Endometrial microvascular endothelial cells (primary cell): Measurements from ENCODE around the gene KLHL40. TPM values are rescaled to one million over a fixed set of nuclear protein-coding genes. Genes with fewer than 3 reads are reported as not detected.

Source experiments
- in situ Hi-C: cut with HindIII; loops from 2 replicates; pipeline ENCODE4 v1.10.0; 2017; ENCODE audit warnings: low sequenced_read_pairs, low pct_unique_long_range_greater_than_20kb; ENCODE audit errors: inconsistent ontology term
- total RNA-seq: library from RNA; depleted of rRNA; stranded (reverse); fragments of >200 nt; gene quantifications from one replicate; pipeline ENCODE4 v1.2.3, GENCODE V29; 2015; ENCODE audit errors: inconsistent ontology term

The KLHL40 gene
- total RNA-seq, 1 donor from 2014 or later, result not detected

DNA sequence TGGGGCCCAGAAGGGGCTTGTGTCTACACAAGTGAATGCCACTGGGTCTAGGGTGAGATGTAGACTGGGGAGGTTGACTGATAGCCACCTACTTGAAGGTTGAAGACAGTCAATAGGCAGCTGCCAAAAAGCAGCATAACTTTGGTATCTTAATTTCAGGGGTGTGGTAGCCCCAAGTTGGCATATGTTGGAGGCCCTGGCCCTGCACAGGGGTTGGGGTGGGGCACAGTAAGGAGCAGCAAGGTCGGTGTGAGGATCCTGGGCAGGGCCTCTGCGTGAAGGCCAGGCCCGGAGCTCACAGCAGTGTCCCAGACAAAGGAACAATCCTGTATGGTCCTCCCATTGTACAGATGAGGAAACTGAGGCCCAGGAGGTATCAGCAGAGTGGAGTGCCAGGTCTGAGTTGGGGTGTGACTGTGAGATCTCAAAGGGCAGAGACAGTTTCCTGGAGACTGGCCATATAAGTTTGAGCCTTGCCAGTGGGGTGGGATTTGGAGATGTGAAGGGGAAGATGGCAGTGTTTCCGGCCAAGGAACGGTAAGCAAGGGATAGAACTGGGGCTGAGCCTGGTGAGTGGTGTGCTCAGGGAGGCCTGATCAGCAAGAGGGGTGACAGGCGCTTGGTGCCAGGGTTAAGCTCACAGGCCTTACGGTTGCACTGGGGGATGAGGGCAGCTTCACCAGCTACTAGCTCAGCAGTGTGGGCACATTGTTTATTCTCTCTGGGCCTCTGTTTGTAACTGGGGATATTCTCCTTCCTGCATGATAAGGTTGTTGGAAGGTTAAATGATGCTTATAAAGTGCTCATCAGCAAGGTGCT, 1.7 kb downstream of the KLHL40 start:
- in situ Hi-C loops, result no loop called here

DNA sequence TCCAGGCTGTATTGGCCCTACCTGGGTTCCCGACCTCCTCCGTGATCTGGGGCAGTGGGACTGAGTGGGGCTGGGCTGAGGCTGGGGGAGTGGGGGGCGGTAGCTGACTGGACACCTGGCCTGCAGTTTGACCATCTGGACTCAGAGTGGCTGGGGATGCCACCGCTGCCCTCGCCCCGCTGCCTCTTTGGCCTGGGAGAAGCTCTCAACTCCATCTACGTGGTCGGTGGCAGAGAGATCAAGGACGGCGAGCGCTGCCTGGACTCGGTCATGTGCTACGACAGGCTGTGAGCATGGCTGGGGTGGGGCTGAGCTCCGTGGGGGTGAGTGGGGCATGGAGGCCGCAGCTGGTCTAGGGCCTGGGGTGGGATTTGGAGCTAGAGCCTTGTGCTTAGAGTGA, 2.7 kb downstream of the KLHL40 start:
- in situ Hi-C loops, result no loop called here

DNA sequence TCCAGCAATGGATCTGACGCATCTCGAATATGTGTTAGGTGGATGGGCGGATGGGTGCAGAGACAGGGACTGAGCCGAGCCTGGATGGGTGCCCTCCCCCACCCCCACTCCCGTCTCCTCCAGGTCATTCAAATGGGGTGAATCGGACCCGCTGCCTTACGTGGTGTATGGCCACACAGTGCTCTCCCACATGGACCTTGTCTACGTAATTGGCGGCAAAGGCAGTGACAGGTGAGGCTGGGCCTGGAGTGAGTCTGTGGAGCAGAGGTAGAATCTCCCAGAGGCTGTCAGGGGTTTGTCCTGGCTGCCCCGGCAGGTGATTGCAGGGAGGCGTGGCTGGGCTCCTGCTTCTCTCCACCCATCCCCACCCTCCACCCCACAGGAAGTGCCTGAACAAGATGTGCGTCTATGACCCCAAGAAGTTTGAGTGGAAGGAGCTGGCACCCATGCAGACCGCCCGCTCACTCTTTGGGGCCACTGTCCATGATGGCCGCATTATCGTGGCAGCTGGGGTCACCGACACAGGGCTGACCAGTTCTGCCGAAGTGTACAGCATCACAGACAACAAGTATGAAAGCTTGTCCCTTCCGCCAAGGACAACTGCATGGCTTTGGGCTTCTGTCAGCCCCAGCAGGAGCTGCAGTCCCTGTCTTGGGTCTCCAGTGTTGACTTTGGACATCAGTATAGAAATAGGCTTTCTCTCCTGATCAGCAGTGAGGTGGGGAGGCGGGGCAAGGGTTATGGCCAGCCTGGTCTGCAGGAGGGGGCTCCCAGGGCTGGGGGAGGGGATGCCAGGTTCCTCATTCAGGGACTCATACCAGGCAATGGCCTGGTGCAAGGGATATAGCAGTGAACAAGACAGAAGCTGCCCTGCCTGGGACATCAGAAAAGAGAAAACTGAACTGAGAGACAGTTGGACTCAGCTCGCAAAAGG, 3.4 kb downstream of the KLHL40 start:
- in situ Hi-C loops, result no loop called here

DNA sequence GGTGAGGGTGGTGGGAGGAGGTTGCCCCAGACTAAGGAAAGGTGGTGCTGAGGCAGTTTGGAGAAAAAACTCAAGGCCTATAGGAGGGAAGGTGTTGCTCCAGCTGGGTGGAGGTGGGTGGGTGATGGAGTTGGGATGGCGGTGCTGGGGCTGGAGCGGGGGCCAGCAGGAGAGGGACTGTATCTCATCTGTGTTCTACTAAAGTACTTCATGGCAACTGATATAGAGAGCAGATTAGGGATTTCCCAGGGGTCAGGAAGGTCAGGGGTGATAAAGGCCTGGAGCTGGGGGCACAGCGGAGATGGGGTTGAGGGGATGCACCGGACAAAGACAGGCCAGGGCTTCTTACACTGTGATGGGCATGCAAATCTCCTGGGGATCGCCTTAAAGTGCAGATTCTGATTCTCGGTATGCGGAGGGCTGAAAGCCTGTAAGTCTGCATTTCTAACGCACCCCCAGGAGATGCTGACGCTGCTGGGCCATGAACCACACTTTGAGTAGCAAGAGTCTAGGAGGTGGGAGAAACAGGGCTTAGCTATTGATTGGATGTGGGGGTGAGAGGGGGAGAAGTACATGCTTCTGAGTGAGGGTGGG, 4.2 kb downstream of the KLHL40 start:
- in situ Hi-C loops, result no loop called here

DNA sequence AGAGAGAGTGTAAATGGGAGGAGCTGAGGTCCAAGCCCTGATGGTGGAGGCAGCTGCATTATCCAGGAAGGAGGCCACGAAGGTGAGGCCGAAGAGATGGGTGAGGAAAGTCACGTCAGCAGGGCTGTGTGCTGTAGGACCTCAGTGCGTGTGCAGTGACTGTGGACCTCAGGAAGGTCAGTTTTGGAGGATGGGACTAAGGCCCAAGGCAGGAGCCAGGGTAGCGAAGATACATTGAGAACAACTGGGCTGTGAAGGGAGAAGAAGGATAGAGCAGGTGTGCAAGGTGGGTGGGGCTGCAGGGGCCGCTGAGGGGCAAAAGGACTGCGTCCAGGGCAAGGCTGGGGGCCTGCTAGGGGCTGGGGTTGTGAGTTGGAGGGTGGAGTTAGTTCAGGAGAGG, 4.9 kb downstream of the KLHL40 start:
- in situ Hi-C loops, result no loop called here

DNA sequence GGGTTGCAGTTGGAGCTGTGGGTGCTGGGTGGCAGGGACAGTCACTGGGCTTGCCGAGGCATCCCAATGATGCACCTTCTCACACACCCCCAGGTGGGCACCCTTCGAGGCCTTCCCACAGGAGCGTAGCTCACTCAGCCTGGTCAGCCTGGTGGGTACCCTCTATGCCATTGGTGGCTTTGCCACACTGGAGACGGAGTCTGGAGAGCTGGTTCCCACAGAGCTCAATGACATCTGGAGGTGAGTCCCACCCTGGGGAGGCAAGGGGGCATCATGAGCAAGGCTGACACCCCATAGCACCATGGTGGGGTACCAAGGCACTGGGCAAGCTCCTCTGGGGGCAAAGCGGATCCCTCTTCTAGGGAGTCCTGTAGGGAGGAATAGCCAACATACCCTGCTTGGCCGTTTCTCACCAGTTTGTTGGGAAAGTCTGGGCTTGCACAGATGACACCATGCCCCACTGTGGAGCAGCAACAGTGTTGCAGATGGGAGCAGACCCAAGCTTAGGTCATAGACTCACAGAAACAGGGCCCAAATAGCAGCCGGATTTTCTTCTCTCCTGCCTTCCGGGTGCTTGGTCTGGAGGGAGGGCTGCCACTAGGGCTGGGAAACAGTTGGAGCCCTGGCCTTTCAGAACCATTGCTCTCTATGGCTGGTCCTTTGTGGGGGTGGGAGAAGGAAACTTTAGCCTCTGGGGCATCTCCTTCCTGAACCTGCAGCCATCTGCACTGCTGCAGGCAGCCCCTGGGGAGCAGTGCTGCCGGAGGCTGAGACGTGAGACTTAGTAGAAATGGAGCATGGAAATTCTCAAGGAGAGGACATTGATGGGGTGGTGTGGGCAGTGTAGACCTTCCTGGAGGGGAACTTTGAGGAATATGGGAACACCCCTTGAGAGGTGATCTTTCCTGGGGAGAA, 5.7 kb downstream of the KLHL40 start:
- in situ Hi-C loops, result no loop called here

DNA sequence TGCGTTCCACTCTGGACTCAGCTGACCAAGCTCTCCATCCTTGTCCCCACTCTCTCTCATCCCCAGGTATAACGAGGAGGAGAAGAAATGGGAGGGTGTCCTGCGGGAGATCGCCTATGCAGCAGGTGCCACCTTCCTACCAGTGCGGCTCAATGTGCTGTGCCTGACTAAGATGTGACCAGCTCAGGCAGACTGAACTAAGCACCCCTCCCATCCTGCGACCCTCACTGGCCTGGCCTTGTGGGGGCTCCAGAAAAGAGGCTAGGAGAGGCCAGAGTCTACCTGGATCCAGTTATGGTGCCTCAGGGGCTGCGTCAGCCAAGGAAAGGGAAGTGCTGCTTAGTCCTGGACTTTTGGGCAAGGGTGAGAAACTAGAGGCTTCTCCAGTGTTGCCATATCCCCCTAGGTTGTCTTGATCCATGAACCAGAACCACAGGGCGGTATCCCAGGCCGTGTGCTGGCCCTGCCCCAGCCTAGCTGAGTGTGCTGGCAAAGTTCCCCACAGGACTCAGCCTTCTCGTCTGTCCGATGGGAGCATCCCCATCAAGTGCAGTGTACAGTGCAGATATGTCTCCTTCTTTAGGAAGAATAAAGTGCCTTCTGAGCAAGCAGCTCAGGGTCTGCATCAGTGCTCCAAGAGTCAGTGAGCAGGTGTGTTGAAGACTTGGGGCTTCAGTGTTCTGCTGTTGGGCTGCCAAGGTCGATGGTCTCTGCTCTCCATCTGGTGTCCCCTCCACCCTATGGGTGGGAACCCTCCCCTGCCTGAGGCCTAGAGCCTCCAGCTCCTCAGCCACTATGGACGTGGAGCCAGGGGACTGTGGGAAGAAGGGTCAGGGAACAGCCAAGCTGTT, 6.7 kb downstream of the KLHL40 start:
- in situ Hi-C loops, result no loop called here

DNA sequence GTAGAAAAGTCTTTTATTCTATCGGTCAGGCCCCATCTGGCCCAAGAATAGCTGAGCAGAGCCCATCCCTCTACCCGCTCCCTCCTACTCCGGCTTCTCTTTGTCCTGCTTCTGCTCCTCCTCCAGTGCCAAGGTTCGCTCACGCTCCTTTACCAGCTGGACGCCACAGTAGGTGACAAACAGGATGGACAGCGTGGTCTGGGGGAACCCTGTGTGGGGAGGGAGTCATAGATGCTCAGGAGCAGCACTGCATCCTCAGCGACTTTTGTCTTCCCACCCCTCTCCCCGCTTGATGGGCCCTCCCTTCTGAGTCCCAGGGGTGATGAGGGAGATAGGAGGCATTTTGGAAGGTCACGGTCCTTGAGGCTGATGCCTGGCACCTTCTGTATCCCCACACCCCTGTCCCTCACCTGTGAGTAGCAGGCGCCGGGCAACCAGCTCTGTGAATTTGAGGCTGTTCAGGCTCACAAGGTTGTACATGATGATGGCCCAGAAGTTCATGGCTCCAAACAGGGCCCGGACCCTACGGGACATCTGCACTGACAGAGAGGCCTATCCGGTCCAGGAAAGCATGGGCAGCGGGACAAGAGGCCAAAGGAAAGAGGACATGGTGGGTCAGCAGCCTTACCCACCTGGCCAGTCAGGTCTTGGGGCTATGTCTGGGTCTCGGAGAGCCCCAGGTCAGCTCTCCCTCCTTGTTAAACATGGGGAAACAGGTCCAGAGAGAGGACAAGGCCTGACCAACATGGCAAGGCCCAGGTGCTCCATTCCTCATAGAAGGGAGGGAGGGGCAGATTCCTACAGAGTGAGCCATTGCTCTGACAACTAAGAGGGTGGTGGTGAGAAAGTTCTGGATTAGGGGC, 7.6 kb downstream of the KLHL40 start:
- in situ Hi-C loops, result no loop called here

DNA sequence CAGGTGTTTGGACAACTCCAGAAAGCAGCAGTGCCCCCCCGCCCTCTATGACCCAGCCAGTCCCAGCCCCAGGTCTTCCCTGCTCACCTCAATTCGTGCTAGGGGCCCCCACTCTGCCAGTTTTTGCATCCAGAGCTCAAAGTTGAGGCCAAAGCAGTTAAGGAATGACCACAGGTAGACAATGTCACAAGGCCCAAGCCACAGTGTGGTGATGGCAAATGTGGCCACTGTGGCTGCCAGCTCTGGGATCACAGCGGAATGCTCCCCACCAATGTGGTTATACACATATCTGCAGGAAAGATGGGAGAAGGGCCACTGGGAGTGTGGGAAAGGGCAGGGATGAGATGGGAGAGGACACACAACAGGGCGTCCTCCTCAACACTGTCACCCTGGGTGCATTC, 8.2 kb downstream of the KLHL40 start:
- in situ Hi-C loops, result no loop called here

DNA sequence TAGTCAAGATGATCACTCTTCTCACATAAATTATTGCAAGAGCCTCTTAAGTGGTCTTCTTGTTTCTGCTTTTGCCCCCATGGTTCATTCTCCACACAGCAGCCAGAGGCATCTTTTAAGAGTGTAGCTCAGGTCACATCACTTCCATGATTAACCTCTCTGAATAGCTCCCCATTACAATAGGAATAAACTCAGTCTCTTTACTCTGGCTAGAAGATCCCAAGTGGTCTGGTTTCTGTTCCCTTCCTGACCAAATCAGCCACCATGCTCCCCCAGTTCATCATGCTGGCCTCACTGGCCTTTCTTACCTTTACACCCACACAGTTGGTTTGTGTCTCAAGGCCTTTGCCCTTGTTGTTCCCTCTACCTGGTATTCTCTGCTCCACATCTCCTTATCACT, 9.0 kb downstream of the KLHL40 start:
- in situ Hi-C loops, result no loop called here

DNA sequence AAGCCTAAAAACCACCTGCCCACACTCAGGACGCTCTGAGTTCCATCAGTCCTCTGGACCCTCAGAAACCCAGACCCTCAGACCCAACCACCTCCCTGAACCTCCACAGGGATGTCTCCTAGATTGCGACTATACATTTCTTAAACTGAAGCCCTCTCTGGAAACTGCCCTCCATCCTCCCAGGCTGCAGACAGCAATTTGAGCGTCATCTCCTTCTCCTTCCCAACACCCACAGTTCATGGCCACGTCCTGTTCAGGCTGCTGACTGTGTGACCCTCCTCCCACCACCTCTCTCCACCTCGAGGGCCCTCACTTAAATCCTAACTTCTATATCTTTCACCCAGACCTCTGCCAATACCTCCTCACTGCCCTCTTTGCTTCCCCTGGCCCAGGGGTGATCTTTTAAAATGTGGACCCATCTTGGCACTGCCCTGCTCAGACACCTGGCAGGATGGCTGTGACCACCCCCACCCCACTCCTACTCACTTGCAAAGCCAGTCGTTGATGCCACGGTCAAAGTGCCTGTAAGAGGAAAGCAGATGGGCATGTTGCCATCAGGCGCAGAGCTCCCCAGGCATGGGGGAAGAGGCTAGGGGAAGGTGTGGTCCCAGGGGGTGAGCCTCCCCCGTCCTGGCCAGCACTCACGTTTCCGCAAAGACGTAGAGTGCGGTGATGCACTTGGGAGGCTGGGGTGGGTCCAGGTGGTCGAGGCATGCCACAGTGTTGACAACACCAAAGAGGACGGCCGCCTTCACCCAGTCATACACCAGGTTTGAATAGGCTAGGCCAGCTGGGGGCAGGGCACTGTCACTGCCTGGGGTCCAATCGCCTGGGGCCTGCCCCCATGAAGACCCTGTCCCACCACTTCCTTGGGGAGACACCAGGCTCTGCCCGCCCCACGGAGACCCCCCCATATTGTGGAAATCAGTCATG, 11.3 kb downstream of the KLHL40 start:
- in situ Hi-C loops, result no loop called here

DNA sequence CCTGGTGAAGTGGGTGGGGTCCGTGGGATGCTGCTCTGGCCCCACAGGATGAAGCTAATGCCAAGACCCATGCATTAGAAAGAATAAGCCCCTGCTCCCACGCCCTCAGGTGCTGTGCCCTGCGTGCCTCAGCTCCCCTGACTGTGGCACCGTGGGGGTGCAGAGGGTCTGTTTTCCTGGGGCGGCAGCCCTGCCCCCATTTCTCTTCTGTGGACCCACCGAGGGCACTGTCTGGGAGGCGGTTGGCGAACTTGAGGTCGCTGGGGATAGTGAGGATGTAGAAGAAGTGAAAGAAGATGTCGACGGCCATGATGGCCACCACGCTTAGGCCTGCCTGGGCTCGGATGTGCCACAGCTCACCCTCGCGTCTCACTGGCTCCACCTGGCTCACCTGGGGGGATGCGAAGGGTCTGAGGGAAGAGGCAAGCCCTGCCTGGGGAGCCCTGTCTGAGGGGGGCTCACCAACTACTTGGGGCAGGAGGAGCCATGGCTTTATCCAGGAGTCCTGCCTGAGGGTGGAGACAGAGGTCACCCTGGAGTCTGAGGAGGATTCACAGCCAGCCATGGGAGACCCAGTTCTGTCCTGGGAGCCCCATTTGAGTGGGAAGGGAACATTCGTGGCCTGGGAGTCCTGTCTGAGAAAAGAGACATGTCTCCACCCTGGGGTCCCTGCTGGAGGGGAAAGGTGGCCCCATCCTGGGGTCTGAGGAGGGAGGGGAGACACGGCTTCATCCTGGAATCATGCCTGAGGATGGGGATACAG, 12.1 kb downstream of the KLHL40 start:
- in situ Hi-C loops, result no loop called here

DNA sequence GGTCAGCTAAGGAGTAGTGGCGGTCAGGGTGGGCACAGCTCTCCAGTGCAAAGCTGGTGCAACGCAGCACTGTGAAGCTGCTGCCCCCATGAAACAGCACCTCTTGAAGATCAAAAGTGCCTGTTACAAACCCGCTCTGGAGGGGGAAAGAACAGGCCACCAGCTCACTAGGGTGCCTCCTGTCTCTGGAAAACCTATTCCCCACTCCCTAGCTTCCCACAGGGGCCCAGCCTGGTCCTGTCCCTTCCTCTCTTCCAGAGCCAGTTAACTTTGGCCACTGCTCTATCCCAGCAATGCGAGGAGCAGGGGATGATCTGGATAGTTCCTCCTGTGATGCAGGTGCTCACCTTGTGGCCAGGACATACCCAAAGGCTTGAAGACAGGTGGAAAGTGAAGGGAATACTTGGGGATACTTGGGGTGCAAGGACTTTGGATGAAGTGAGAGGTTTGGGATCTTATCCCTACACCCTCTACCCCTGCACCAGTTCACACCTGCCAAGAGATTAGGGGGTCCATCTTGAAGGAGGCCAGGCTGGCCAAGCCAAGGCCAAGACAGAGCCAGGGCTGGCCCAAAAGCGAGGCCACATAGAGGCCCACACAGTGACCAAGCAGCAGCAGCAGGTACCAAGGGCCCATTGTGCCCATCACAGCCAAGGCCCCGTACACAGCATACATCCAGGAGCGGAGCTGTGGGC, 13.0 kb downstream of the KLHL40 start:
- in situ Hi-C loops, result no loop called here

DNA sequence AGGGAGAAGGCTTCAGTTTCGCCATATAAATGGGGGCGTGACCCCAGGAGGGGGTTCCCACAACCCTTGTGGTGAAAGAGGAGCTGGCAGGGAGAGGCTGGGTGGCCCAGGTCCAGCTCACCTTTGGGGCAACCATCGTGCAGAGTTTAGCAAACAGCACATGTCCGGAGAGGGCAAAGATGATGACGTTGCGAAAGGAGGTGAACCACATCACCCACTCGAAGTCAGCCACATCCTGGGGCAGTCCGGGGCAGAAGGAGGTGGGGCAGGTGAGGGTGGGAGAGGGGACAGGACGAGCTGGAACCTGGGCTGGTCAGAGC, 13.5 kb downstream of the KLHL40 start:
- in situ Hi-C loops, result no loop called here

DNA sequence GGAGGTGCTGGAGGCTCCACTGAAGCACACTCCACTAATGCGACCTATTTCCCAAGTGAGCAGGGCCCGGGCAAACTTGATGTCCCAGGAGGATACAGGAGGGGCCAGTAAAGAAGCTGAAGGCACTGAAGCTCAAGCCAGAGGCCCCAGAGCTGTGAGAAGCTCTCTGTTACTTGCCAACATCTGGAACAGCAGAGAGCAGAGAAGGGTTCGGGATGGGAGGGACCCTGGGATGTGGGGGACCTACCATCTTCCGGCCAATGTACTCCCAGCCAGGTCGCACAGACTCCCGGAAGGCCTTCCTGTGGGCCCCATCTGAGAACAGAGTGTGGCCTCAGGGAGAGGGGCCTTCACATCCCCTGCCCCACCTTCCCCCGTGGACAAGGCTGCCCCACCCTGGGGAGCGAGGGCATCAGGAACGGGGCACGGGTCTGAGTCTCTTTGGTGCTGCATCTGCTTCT, 14.2 kb downstream of the KLHL40 start:
- in situ Hi-C loops, result no loop called here
